HFFc6 (cell line): Measurements from ENCODE around the gene NTM. TPM values are rescaled to one million over a fixed set of nuclear protein-coding genes. Genes with fewer than 3 reads are reported as not detected.
A peak's percentile ranks its signal among the peaks of the same experiment; 100 is the strongest.

ENCODE experiments used
- DNase-seq: peaks from one replicate; pipeline ENCODE4 v3.0.0-alpha.2; 2018
- H3K27ac Mint-ChIP-seq: 2 replicates; pipeline ENCODE4 v1.8.0; 2020; ENCODE audit warnings: mild to moderate bottlenecking, mixed read lengths
- H3K27me3 Mint-ChIP-seq: 2 replicates; pipeline ENCODE4 v1.8.0; 2021; ENCODE audit warnings: mild to moderate bottlenecking, moderate library complexity, mixed read lengths; ENCODE audit not compliant: insufficient read depth
- H3K36me3 Mint-ChIP-seq: 2 replicates; pipeline ENCODE4 v1.8.0; 2021; ENCODE audit warnings: low read depth, mixed read lengths
- H3K4me1 Mint-ChIP-seq: 2 replicates; pipeline ENCODE4 v1.8.0; 2020; ENCODE audit warnings: low read depth, mixed read lengths
- H3K4me3 Mint-ChIP-seq: 2 replicates; pipeline ENCODE4 v1.8.0; 2020; ENCODE audit warnings: mild to moderate bottlenecking, moderate library complexity, mixed read lengths
- H3K9me3 Mint-ChIP-seq: 2 replicates; pipeline ENCODE4 v1.8.0; 2020; ENCODE audit warnings: mild to moderate bottlenecking, mixed read lengths
- total RNA-seq, 6 experiments: library from RNA; stranded (reverse); fragmentation: NEBNext Ultra II Directional; extraction: Animal tissue kit (Norgen Biotek cat#: 25700); gene quantifications; 2 replicates in 1 of 6; 3 replicates in 5 of 6; pipeline ENCODE4 v1.2.3, GENCODE V29; 2021
- TF ChIP-seq, protein P1 (sequence below): fragments of 200-600 bp; sonication (generic); IDR thresholded peaks from 2 replicates; pipeline ENCODE4 v1.5.0; 2021; ENCODE audit warnings: antibody characterized with exemption, mild to moderate bottlenecking

NTM gene
- total RNA-seq, 6 experiments from 2014 or later: 18.3 to 23.6 (median 21.7) TPM

GRCh38 chr11:131737357-131737756 is 366.9 kb downstream of the NTM start:
- Mint-ChIP-seq H3K27ac (no peak overlapping the region), H3K27me3 (peaks cover 27% of the 10 kb centered on the region), H3K4me3 (no peak overlapping the region), H3K4me1 (peaks cover 12% of the 10 kb centered on the region), H3K9me3 (no peaks in the 10 kb centered on the region), H3K36me3 (no peaks in the 10 kb centered on the region)
- TF ChIP-seq, protein P1, sequence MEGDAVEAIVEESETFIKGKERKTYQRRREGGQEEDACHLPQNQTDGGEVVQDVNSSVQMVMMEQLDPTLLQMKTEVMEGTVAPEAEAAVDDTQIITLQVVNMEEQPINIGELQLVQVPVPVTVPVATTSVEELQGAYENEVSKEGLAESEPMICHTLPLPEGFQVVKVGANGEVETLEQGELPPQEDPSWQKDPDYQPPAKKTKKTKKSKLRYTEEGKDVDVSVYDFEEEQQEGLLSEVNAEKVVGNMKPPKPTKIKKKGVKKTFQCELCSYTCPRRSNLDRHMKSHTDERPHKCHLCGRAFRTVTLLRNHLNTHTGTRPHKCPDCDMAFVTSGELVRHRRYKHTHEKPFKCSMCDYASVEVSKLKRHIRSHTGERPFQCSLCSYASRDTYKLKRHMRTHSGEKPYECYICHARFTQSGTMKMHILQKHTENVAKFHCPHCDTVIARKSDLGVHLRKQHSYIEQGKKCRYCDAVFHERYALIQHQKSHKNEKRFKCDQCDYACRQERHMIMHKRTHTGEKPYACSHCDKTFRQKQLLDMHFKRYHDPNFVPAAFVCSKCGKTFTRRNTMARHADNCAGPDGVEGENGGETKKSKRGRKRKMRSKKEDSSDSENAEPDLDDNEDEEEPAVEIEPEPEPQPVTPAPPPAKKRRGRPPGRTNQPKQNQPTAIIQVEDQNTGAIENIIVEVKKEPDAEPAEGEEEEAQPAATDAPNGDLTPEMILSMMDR: peak; percentile 50
- DNase-seq: peak; percentile 23

- TF ChIP-seq, protein P1: no peak
- no peak overlapping the region for H3K27ac Mint-ChIP-seq
- H3K9me3 Mint-ChIP-seq: no peaks in the 10 kb centered on the region
- H3K4me1 Mint-ChIP-seq: peaks cover 19% of the 10 kb centered on the region
- no peak overlapping the region for H3K4me3 Mint-ChIP-seq
- no peak for DNase-seq
- no peaks in the 10 kb centered on the region for H3K36me3 Mint-ChIP-seq
- H3K27me3 Mint-ChIP-seq: peaks cover 18% of the 10 kb centered on the region
Observed at GRCh38 chr11:131739243-131739882, 368.9 kb downstream of the NTM start.

DNA sequence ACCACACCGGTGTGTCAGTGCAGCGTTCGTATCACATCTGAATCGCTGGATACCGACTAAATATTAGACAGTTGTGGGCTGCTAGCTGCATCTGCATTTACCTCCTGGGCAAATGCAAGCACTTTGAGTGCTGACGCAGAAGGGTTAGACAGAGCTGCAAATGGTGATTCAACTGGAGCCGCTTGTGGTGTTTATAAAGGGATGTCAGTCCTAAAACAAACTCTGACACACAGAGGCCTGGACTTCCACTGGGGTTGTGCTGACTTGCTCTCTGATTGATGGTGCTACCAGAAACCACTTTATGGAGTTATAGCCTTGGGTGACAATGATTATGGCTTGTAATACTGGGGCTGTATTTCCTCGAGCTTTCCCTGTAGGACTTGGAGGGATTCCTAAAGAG is 374.4 kb downstream of the NTM start:
- peak; percentile 54 for DNase-seq
- H3K27me3 Mint-ChIP-seq: no peaks in the 10 kb centered on the region; the same call in 1 of the 2 replicates
- peak overlapping the region; percentile 81 for H3K4me3 Mint-ChIP-seq
- peaks cover 61% of the 10 kb centered on the region for H3K4me1 Mint-ChIP-seq
- H3K27ac Mint-ChIP-seq: peak overlapping the region; percentile 91
- no peaks in the 10 kb centered on the region for H3K36me3 Mint-ChIP-seq
- no peaks in the 10 kb centered on the region for H3K9me3 Mint-ChIP-seq
- TF ChIP-seq, protein P1: no peak

GRCh38 chr11:131745405-131745804 is 375.0 kb downstream of the NTM start:
- peak overlapping the region; percentile 91 for H3K27ac Mint-ChIP-seq
- H3K27me3 Mint-ChIP-seq: no peaks in the 10 kb centered on the region; the same call in 1 of the 2 replicates
- H3K4me1 Mint-ChIP-seq: peaks cover 67% of the 10 kb centered on the region
- peak; percentile 57 for DNase-seq
- H3K4me3 Mint-ChIP-seq: peak overlapping the region; percentile 81
- no peaks in the 10 kb centered on the region for H3K9me3 Mint-ChIP-seq
- TF ChIP-seq, protein P1: no peak
- no peaks in the 10 kb centered on the region for H3K36me3 Mint-ChIP-seq

DNA sequence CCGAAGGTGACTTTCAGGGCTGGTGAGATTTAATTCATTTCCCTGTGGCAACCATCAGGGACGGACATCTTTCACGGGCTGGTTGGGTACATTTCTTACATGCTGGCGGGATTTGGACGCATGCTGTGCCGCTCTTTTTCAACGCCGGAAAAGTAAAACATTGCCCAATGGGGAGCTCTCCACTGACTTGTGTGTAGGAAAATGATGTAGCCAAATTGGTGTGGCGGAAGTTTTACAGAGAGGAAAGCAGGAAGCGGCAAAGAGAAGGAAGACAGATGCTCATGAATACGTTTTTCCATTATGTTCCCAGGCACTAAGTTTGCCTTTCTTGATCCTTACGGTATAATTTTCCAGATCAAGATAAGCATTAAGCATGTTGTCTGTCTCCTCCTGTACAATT is 375.8 kb downstream of the NTM start:
- peak overlapping the region; percentile 91 for H3K27ac Mint-ChIP-seq
- H3K27me3 Mint-ChIP-seq: no peaks in the 10 kb centered on the region; the same call in 1 of the 2 replicates
- H3K9me3 Mint-ChIP-seq: no peaks in the 10 kb centered on the region
- no peak for DNase-seq
- H3K4me3 Mint-ChIP-seq: no peak overlapping the region
- no peaks in the 10 kb centered on the region for H3K36me3 Mint-ChIP-seq
- peaks cover 72% of the 10 kb centered on the region for H3K4me1 Mint-ChIP-seq
- TF ChIP-seq, protein P1: no peak
